RWPE2 (cell line): Measurements from ENCODE around the gene TNFSF12.

Experiments
- ATAC-seq: fragments of 200-7000 bp; cut with Tn5 transposase; 3 replicates; pipeline ENCODE4 v1.9.1; 2021; ENCODE audit warnings: low read depth
- DNase-seq: peaks from one replicate; pipeline ENCODE4 v3.0.0-alpha.2; 2020; ENCODE audit warnings: low spot score
- H3K27ac ChIP-seq: fragments of 450-650 bp; 2 replicates; pipeline ENCODE4 v1.5.1; 2017; ENCODE audit warnings: mild to moderate bottlenecking; ENCODE audit not compliant: poor library complexity, severe bottlenecking
- H3K27me3 ChIP-seq: fragments of 250-450 bp; sonication (Bioruptor Pico); 2 replicates; pipeline ENCODE4 v1.5.1; 2021; ENCODE audit warnings: mild to moderate bottlenecking, moderate library complexity; ENCODE audit not compliant: insufficient read depth, poor library complexity, severe bottlenecking
- H3K36me3 ChIP-seq: fragments of 250-450 bp; sonication (Bioruptor Pico); 2 replicates; pipeline ENCODE4 v1.5.1; 2020; ENCODE audit warnings: low read depth, mild to moderate bottlenecking, moderate library complexity
- H3K4me1 ChIP-seq: fragments of 250-450 bp; sonication (Bioruptor Pico); 2 replicates; pipeline ENCODE4 v1.5.1; 2021; ENCODE audit warnings: mild to moderate bottlenecking, moderate library complexity; ENCODE audit not compliant: insufficient read depth, poor library complexity, severe bottlenecking
- H3K4me3 ChIP-seq: fragments of 250-450 bp; sonication (Bioruptor Pico); 2 replicates; pipeline ENCODE4 v1.5.1; 2021; ENCODE audit warnings: mild to moderate bottlenecking, moderate library complexity; ENCODE audit not compliant: severe bottlenecking
- H3K9me3 ChIP-seq: fragments of 250-450 bp; sonication (Bioruptor Pico); 2 replicates; pipeline ENCODE4 v1.5.1; 2021; ENCODE audit warnings: mild to moderate bottlenecking, moderate library complexity; ENCODE audit not compliant: severe bottlenecking
- TF ChIP-seq, protein P1 (sequence below): fragments of 450-650 bp; IDR thresholded peaks from one replicate; pipeline ENCODE4 v1.5.1; 2017; ENCODE audit warnings: mild to moderate bottlenecking, moderate library complexity; ENCODE audit not compliant: poor library complexity, severe bottlenecking

Gene TNFSF12

DNA sequence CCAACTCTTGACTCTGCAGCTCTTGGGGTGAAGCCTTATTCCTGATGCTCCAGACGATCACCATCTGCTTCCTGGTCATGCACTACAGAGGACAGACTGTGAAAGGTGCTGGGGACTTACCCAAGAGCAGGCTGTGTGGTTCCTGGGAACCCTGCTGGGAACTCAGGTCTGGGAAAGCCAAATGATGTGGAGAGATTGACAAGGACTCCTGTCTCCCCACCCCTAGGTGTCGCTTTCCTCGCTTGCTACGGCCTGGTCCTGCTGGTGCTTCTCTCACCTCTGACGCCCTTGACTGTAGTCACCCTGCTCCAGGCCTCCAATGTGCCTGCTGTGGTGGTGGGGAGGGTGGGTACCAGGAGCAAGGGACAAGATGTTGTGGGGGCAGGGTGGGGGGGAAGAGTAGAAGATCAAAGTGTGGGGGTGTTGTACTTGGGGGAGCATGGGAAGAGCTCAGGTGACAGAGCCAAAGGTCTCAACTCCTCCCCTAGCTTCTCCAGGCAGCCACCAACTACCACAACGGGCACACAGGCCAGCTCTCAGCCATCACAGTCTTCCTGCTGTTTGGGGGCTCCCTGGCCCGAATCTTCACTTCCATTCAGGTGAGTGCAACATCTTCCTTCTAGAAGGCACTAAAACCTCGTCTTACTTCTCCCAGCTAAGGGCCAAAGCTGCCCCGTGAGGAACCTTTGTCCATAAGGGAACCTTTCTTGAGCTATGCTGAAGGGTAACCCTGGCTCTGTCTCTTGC lies 38.0 kb downstream of the TNFSF12 start:
- H3K4me3 ChIP-seq = peak overlapping the region; percentile 66
- H3K9me3 ChIP-seq = no peaks in the 10 kb centered on the region
- H3K36me3 ChIP-seq = peaks cover 33% of the 10 kb centered on the region
- ATAC-seq = no peak
- DNase-seq = no peak
- H3K27ac ChIP-seq = peak overlapping the region; percentile 97
- no peaks in the 10 kb centered on the region for H3K27me3 ChIP-seq
- TF ChIP-seq, protein P1, sequence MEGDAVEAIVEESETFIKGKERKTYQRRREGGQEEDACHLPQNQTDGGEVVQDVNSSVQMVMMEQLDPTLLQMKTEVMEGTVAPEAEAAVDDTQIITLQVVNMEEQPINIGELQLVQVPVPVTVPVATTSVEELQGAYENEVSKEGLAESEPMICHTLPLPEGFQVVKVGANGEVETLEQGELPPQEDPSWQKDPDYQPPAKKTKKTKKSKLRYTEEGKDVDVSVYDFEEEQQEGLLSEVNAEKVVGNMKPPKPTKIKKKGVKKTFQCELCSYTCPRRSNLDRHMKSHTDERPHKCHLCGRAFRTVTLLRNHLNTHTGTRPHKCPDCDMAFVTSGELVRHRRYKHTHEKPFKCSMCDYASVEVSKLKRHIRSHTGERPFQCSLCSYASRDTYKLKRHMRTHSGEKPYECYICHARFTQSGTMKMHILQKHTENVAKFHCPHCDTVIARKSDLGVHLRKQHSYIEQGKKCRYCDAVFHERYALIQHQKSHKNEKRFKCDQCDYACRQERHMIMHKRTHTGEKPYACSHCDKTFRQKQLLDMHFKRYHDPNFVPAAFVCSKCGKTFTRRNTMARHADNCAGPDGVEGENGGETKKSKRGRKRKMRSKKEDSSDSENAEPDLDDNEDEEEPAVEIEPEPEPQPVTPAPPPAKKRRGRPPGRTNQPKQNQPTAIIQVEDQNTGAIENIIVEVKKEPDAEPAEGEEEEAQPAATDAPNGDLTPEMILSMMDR = peak; percentile 71
- peaks cover 24% of the 10 kb centered on the region for H3K4me1 ChIP-seq

DNA sequence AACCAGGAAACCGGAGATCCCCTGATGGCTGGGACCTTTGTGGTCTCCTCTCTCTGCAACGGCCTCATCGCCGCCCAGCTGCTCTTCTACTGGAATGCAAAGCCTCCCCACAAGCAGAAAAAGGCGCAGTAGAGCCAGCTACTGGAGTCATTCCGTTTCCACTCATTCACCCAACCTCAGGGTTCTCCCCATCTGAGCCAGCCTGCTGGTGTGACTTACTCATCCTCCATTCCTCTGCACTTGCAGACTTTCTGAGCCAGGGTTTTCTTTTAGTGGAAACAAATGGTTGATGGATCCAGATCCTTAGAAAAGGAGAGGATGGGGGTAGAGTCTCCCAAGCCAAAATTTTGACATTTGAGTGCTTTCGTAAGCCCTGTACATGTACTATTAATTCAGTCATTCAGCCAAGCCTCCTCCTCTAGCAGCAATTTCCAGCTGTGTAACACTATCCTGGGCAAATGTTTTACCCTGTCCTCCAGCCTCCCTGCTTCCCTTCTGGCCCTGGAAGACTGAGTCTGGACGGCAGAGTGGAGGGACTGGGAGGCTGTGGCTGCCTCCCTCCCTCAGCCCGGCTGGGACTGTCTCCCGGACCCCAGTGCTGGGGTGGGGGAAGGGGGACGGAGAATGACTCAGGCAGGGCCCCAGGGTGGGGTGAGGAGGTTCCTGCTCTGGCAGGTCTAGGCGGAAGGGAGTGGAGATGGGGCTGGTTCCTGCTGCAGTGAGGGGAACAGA lies 38.7 kb downstream of the TNFSF12 start:
- H3K9me3 ChIP-seq = no peaks in the 10 kb centered on the region
- peak overlapping the region; percentile 66 for H3K4me3 ChIP-seq
- TF ChIP-seq, protein P1 = no peak
- DNase-seq = peak; percentile 86
- ATAC-seq = peak; percentile 33
- H3K27me3 ChIP-seq = no peaks in the 10 kb centered on the region
- peaks cover 41% of the 10 kb centered on the region for H3K36me3 ChIP-seq
- peaks cover 24% of the 10 kb centered on the region for H3K4me1 ChIP-seq
- H3K27ac ChIP-seq = peak overlapping the region; percentile 97

DNA sequence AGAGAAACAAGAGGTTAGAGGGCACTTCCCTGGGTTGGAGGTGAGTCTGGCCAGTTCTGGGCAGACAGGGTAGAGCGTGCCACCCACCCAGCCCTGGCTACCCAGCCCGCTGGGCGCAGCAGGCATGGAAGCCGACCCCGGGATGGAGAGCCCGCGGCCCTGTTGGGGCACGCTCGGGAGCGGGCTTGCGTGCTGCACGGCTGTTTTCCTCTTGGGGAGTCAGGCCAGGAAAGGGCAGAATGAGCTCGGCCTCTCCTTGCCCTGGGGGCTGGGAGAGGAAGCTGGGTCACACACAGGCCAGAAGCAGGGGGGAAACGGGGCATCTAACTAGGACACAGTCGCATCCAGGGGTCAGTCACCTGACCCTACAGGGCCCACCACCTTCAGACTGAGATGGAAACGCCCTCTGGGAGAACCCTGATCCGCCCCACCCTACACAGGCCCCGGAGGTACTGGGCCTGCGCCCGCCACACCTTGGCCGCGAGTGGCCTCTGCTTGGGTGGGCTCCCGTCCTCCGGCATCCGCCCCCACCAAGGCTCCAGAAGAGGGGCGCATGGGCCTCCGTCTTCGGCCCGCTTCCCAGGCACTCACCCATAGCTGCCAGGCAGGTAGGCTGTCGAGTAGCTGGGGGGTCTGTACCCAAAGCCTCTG lies 39.8 kb downstream of the TNFSF12 start:
- ATAC-seq (peak; percentile 3; the same call in 2 of the 3 replicates), DNase-seq (no peak)
- no peaks in the 10 kb centered on the region for H3K27me3 ChIP-seq
- peaks cover 17% of the 10 kb centered on the region for H3K4me1 ChIP-seq
- H3K27ac ChIP-seq = peak overlapping the region; percentile 97
- peak overlapping the region; percentile 66 for H3K4me3 ChIP-seq
- TF ChIP-seq, protein P1 = no peak
- peaks cover 52% of the 10 kb centered on the region for H3K36me3 ChIP-seq
- no peaks in the 10 kb centered on the region for H3K9me3 ChIP-seq

DNA sequence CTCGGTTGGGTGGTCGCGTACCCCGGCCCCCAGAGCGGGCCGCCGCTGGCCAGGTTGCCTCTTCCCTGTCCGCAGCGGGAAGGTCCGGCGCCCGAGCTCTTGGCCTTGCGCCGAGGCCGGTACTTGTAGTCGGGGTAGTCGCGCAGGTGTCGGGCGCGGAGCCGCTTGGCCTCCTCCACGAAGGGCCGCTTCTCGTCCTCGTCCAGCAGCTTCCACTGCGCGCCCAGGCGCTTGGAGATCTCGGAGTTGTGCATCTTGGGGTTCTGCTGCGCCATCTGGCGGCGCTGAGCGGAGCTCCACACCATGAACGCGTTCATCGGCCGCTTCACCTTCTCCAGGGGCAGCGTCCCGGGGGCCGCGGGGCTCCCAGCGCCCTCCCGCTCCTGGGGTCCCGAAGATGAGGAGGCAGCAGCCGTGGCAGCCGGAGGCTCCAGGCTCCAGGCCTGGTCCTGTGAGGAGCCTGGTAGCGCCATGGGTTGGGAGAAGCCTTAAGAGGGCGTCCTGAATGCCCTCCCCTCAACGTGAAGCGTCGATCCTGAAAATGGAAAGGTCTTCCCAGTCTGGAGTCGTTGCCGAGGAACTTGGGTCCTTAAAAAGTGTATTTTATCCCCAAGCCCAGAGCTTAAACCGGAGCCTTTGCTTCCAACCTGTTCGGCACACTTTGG lies 40.5 kb downstream of the TNFSF12 start:
- peaks cover 17% of the 10 kb centered on the region for H3K4me1 ChIP-seq
- peaks cover 58% of the 10 kb centered on the region for H3K36me3 ChIP-seq
- H3K27ac ChIP-seq = peak overlapping the region; percentile 97
- H3K4me3 ChIP-seq = peak overlapping the region; percentile 66
- ATAC-seq = peak; percentile 55
- no peaks in the 10 kb centered on the region for H3K9me3 ChIP-seq
- DNase-seq = peak; percentile 89
- TF ChIP-seq, protein P1 = peak; percentile 96
- H3K27me3 ChIP-seq = no peaks in the 10 kb centered on the region
